Astrocyte (in vitro differentiated cells and primary cell): Measurements from ENCODE around the gene TRH. TPM values are rescaled to one million over a fixed set of nuclear protein-coding genes. Genes with fewer than 3 reads are reported as not detected.

Experiments
- DNase-seq: peaks from one replicate; pipeline ENCODE4 v3.0.0-alpha.2; 2010; ENCODE audit warnings: low read depth
- FAIRE-seq: peaks from 2 replicates; lab custom pipeline; 2011; peaks lifted over from hg19 to GRCh38; lab: Jason Lieb, UNC
- H2AFZ ChIP-seq: 2 replicates; pipeline ENCODE4 v1.6.0; 2012; ENCODE audit warnings: low read depth, low read length, inconsistent platforms
- H3K27ac ChIP-seq: 2 replicates; pipeline ENCODE4 v1.5.1; 2011; ENCODE audit warnings: low read depth, low read length, inconsistent platforms
- H3K27me3 ChIP-seq: 2 replicates; pipeline ENCODE4 v1.6.0; 2011; ENCODE audit warnings: low read length, inconsistent platforms; ENCODE audit not compliant: insufficient read depth
- H3K36me3 ChIP-seq: 2 replicates; pipeline ENCODE4 v1.5.1; 2011; ENCODE audit warnings: low read length, inconsistent platforms; ENCODE audit not compliant: insufficient read depth
- H3K4me1 ChIP-seq: 2 replicates; pipeline ENCODE4 v1.5.1; 2011; ENCODE audit warnings: low read length, inconsistent platforms; ENCODE audit not compliant: insufficient read depth
- H3K4me2 ChIP-seq: 2 replicates; pipeline ENCODE4 v1.6.0; 2012; ENCODE audit warnings: low read length, inconsistent platforms
- H3K4me3 ChIP-seq: 2 replicates; pipeline ENCODE4 v1.5.1; 2011; ENCODE audit warnings: low read depth, mild to moderate bottlenecking, low read length, inconsistent platforms; ENCODE audit not compliant: insufficient read depth
- H3K79me2 ChIP-seq: 2 replicates; pipeline ENCODE4 v1.6.0; 2012; ENCODE audit warnings: mild to moderate bottlenecking, low read length, inconsistent platforms; ENCODE audit not compliant: insufficient read depth
- H3K9ac ChIP-seq: 2 replicates; pipeline ENCODE4 v1.6.0; 2012; ENCODE audit warnings: mild to moderate bottlenecking, low read length, inconsistent platforms
- H3K9me3 ChIP-seq: 2 replicates; pipeline ENCODE4 v1.5.1; 2012; ENCODE audit warnings: low read depth, mild to moderate bottlenecking, low read length, inconsistent platforms; ENCODE audit not compliant: insufficient read depth
- H4K20me1 ChIP-seq: 2 replicates; pipeline ENCODE4 v1.6.0; 2012; ENCODE audit warnings: low read length, inconsistent platforms; ENCODE audit not compliant: insufficient read depth
- H3K27ac Mint-ChIP-seq: one replicate; pipeline ENCODE4 v1.8.0; 2021; ENCODE audit warnings: mild to moderate bottlenecking, mixed read lengths; ENCODE audit not compliant: unreplicated experiment
- H3K27me3 Mint-ChIP-seq: one replicate; pipeline ENCODE4 v1.8.0; 2021; ENCODE audit warnings: low read depth, mixed read lengths; ENCODE audit not compliant: unreplicated experiment
- H3K36me3 Mint-ChIP-seq: one replicate; pipeline ENCODE4 v1.8.0; 2021; ENCODE audit warnings: low read depth, mixed read lengths; ENCODE audit not compliant: unreplicated experiment
- H3K4me1 Mint-ChIP-seq: one replicate; pipeline ENCODE4 v1.8.0; 2021; ENCODE audit warnings: low read depth, mixed read lengths; ENCODE audit not compliant: unreplicated experiment
- H3K4me3 Mint-ChIP-seq: one replicate; pipeline ENCODE4 v1.8.0; 2021; ENCODE audit warnings: mild to moderate bottlenecking, moderate library complexity, mixed read lengths; ENCODE audit not compliant: unreplicated experiment
- H3K9me3 Mint-ChIP-seq: one replicate; pipeline ENCODE4 v1.8.0; 2021; ENCODE audit warnings: mild to moderate bottlenecking, mixed read lengths; ENCODE audit not compliant: unreplicated experiment
- CTCF ChIP-seq: IDR thresholded peaks from 2 replicates; pipeline ENCODE4 v1.5.1; 2011; ENCODE audit warnings: low read depth, mild to moderate bottlenecking, inconsistent platforms, low read length, moderate library complexity; ENCODE audit not compliant: insufficient read depth
- EZH2 ChIP-seq: IDR thresholded peaks from 2 replicates; pipeline ENCODE4 v1.6.1; 2012; ENCODE audit warnings: mild to moderate bottlenecking, low read length, inconsistent platforms; ENCODE audit not compliant: insufficient read depth
- total RNA-seq: library from RNA; stranded (reverse); gene quantifications from 2 replicates; pipeline ENCODE4 v1.2.1, GENCODE V29; 2021

TRH gene
- total RNA-seq, 1 donor from 2014 or later: 0.14 TPM

- Histone ChIP-seq H4K20me1 (no peaks in the 10 kb centered on the region), H3K27me3 (peaks cover 7% of the 10 kb centered on the region), H3K4me2 (no peak overlapping the region), H3K4me1 (no peaks in the 10 kb centered on the region), H2AFZ (no peak overlapping the region), H3K9me3 (peaks cover 5% of the 10 kb centered on the region), H3K36me3 (no peaks in the 10 kb centered on the region), H3K79me2 (no peaks in the 10 kb centered on the region), H3K27ac (no peak overlapping the region), H3K4me3 (no peak overlapping the region), H3K9ac (no peak overlapping the region)
- H3K27ac Mint-ChIP-seq: no peak overlapping the region
- no peaks in the 10 kb centered on the region for H3K36me3 Mint-ChIP-seq
- FAIRE-seq (no peak), DNase-seq (no peak)
- peaks cover 10% of the 10 kb centered on the region for H3K9me3 Mint-ChIP-seq
- H3K4me1 Mint-ChIP-seq: no peaks in the 10 kb centered on the region
- H3K4me3 Mint-ChIP-seq: no peak overlapping the region
- peaks cover 54% of the 10 kb centered on the region for H3K27me3 Mint-ChIP-seq
- no peak for TF ChIP-seq CTCF
- no peak for TF ChIP-seq EZH2
These were observed 29.8 kb upstream of the TRH start for GRCh38 chr3:129944709-129945108.

- H3K36me3 ChIP-seq: no peaks in the 10 kb centered on the region
- H3K9ac ChIP-seq: no peak overlapping the region
- H3K36me3 Mint-ChIP-seq: no peaks in the 10 kb centered on the region
- H3K27ac ChIP-seq: no peak overlapping the region
- H3K4me3 Mint-ChIP-seq: no peak overlapping the region
- TF ChIP-seq CTCF (no peak), EZH2 (no peak)
- H2AFZ ChIP-seq: no peak overlapping the region
- no peaks in the 10 kb centered on the region for H3K4me1 ChIP-seq
- no peak overlapping the region for H3K27ac Mint-ChIP-seq
- peaks cover 9% of the 10 kb centered on the region for H3K9me3 Mint-ChIP-seq
- no peaks in the 10 kb centered on the region for H3K4me1 Mint-ChIP-seq
- no peaks in the 10 kb centered on the region for H3K79me2 ChIP-seq
- H4K20me1 ChIP-seq: no peaks in the 10 kb centered on the region
- H3K27me3 Mint-ChIP-seq: peaks cover 48% of the 10 kb centered on the region
- DNase-seq (no peak), FAIRE-seq (no peak)
- H3K27me3 ChIP-seq: peaks cover 7% of the 10 kb centered on the region
- no peak overlapping the region for H3K4me2 ChIP-seq
- H3K9me3 ChIP-seq: peaks cover 5% of the 10 kb centered on the region
- no peak overlapping the region for H3K4me3 ChIP-seq
These were observed 26.8 kb upstream of the TRH start for GRCh38 chr3:129947538-129948240.
